MV-4-11 (cell line): ENCODE results near the gene TMEM150A.
A peak's percentile ranks its signal among the peaks of the same experiment; 100 is the strongest.
"Not testable (repeated sequence)": the region's sequence is repeated elsewhere in the genome, so short reads cannot be mapped to it uniquely, and the experiment has no call there.

Experiments
- DNase-seq: peaks from one replicate; lab custom pipeline; 2025; lab: John Stamatoyannopoulos, UW

TMEM150A gene

DNA sequence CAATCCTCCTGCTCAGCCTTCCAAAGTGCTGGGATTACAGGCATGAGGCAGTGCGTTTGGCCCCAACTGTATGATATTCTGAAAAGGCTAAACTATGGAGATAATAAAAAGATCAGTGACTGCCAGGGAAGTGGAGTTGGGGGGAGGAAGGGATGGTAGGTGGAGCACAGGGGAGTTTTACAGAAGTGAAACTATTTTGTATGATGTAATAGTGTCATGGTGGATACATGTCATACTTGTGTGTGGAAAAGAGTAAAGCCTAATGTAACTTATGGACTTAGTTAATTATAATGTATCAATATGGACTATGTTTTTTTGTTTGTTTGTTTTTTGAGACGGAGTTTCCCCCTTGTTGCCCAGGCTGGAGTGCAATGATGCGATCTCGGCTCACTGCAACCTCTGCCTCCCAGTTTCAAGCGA, 38.3 kb downstream of the TMEM150A start:
- DNase-seq: peak; percentile 90

GRCh38 chr2:85561280-85562212, 41.0 kb downstream of the TMEM150A start, which contains the start of gene GGCX:
Gene GGCX (minus strand): TSS chr2:85561493. CDS start chr2:85561428, 65 bp downstream.
- DNase-seq: peak; percentile 92

DNA sequence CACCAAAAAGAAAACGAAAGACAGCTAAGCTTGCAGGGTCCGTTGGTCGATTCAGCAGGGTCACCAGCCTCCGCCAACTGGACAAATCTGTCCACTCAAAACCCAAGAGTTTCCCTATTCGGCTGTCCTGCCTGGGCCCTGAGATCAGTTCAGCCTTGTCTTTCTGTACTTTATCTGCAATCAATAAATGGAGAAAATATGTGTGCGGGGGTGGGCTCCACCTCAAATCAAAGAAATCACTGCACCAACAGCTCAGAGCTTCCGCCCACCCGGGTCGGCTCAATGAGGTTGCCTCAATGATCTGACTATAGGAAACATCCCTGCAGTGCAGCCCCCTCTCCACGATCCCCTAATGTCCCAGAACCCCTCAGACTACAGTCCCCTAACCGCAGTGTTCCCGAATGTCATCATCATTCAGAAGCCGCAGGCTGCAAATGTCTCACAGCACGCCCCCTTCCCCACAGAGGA, 41.7 kb downstream of the TMEM150A start:
- DNase-seq: no peak

GRCh38 chr2:85560403-85560726, 42.1 kb downstream of the TMEM150A start:
- not testable (repeated sequence) for DNase-seq

GRCh38 chr2:85558160-85558559, 44.3 kb downstream of the TMEM150A start:
- DNase-seq: no peak

DNA sequence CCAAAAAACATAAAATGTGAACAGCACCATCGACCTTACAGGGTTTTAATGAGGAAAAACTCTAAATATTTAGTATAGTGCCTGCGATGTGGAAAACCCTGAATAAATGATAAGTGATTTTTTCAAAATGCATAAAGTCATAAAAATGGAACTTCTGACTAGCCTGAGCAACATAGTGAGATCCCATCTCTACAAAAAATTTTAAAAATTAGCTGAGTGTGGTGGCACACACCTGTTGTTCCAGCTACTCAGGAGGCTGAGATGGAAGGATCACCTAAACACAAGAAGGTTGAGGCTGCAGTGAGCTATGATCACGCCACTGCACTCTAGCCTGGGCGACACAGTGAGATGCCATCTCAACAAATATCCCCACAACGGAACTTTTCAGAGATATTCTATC, 45.4 kb downstream of the TMEM150A start:
- DNase-seq: no peak

- DNase-seq: no peak
Measured at GRCh38 chr2:85554980-85555612, 47.4 kb downstream of the TMEM150A start.

- no peak for DNase-seq
Measured at GRCh38 chr2:85553184-85553583, 49.3 kb downstream of the TMEM150A start.

GRCh38 chr2:85551698-85552678, 50.5 kb downstream of the TMEM150A start:
- DNase-seq: peak; percentile 72

DNA sequence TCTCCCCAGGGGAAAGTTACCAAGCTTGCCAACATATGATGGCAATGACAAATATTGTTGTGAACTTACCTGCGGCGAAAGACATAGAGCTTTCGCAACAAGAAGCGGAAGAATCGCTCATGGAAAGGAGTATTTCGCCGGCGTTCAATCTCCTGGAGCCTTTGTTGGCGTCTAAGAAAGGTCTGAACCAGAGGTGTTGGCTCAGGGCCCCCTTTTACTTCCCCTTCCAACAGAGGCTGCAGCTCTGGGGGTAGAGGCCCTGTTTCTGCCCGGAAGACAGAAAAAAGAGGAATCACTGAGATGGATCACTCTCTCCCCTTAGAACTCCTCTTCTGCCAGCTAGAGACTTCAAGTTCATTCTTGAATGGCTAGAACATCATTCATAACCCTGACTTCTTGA, 52.0 kb downstream of the TMEM150A start:
- DNase-seq: no peak

- no peak for DNase-seq
Measured at GRCh38 chr2:85549826-85550225, 52.7 kb downstream of the TMEM150A start.

DNA sequence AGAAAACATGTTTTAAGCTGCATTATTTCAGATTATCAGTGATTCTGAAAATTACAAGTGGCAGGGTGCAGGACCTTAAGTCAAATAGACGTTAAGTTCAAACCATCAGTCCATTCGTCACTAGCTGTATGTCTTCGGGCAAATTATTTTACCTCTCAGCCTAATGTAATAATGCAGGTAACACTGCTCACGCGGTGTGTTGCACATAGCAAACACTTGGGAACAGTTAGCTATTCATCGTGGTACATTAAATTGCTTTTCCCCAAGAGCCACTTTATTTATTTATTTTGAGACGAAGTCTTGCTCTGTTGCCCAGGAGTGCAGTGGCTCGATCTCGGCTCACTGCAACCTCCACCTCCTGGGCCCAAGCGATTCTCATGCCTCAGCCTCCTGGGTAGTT, 53.4 kb downstream of the TMEM150A start:
- DNase-seq: no peak

- DNase-seq: no peak
Measured at GRCh38 chr2:85548608-85548900, 53.9 kb downstream of the TMEM150A start.
